GM12874 (cell line): ENCODE data around the gene NKD1.

Experiments used
- CTCF ChIP-seq: IDR thresholded peaks from 2 replicates; pipeline ENCODE4 v1.5.1; 2011; ENCODE audit warnings: low read depth, mild to moderate bottlenecking, control low read depth, low read length, moderate library complexity; ENCODE audit not compliant: insufficient read depth

NKD1 gene

GRCh38 chr16:50651835-50652438 lies 103.7 kb downstream of the NKD1 start:
- TF ChIP-seq CTCF = no peak

DNA sequence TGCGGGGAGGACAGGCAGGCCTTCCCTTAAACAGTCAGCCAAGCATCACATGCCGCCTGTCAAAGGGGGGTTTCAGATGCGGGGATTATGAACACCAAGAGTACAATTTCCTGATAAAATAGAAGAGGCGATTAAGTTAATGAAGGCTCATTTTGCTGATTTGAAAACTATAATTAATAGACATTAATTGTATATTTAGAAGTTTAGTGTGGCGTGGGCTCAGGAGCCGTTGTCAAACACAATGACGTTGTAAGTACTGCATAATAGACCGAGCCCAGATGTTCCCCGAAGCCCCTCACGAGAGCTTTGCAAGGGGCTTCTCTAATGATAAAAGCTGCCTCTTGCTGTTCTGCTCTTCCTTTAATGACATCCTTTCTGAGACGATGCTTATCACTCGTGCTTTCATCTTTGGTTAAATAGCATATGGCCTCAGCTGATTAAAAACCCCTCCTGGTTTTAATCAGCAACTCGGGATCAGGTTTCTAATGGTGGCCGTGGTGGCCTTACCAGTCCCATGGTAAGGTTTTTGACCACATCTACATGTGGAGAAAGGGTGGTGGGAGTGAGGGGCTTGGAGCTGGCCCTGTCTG lies 104.7 kb downstream of the NKD1 start:
- no peak for TF ChIP-seq CTCF

DNA sequence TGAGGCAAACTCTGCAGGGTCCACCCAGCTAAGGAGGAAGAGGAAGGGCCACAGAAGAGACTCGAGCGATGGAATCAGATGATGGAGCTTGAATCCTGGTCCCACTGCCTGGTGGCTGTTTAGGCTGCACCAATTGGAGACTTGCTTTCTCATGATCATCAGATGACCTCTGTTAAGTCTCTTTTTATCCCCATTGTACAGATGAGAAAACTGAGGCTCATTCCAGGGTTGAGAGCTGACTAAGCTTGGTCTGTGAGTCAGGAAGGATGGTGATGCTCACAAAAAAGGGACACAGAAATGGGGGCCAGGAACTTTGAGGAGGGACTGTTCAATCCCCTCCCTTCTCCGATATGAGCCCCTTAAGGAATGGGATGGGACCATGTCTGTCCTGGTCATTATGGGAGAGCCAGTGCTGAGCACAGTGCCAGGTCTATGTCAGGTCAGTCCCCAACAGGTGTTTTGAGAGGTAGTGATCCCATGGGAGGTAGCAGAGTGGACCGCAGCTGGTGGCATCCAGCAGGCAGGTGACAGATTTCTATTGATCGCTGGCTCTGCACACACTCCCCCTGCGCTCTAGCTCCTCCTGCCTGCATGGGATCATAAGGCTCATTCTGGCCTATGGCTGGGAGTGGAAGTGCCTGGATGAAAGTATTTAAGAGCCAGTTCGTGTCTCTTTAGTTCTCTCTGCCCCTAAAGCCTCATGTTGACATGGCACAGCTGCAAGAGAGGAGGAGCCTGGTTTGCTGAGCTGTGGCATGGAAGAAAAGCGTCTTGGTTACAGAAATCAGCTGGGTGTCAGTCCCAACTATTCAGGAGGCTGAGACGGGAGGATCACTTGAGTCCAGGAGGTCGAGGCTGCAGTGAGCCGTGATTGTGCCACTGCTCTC lies 105.7 kb downstream of the NKD1 start:
- no peak for TF ChIP-seq CTCF

GRCh38 chr16:50655558-50656055 lies 107.4 kb downstream of the NKD1 start:
- TF ChIP-seq CTCF = no peak

DNA sequence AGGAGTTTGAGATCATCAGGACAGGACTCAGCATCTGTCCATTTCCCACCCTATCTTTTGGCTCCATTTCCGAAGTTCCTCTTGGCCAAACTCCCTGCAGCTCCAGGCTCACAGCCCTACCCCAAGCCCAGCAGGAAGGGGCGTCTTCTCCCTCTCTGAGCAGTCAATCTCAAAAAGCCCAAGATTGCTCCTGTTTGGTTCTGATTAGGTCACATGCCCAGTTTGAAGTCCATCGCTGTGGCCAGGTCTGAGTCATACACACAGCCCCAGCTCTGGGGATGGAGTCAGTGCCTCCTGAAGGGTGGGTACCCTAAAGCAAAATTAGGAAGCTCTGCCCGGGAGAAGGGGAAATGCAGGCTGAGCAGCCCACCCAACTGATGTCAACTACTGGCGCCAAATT lies 109.0 kb downstream of the NKD1 start:
- no peak for TF ChIP-seq CTCF

- no peak for TF ChIP-seq CTCF
Observed at GRCh38 chr16:50659806-50660205, 111.6 kb downstream of the NKD1 start.

GRCh38 chr16:50662306-50662940 lies 114.2 kb downstream of the NKD1 start:
- no peak for TF ChIP-seq CTCF
